Endothelial cell of umbilical vein (primary cell): ENCODE data around the gene IL13RA1. TPM values are rescaled to one million over a fixed set of nuclear protein-coding genes. Genes with fewer than 3 reads are reported as not detected.

Source experiments
- BruUV-seq: library from RNA; stranded (reverse); fragments of 400-500 nt; replicated peaks from 2 replicates; lab custom pipeline; 2021; lab: Mats Ljungman, UMichigan
- CTCF ChIA-PET: fragments of 300-600, 350-600 bp; sonication (Branson Sonifier 250); formaldehyde crosslinking; loops from one replicate; lab custom pipeline; 2021; ENCODE audit warnings: antibody characterized with exemption, inconsistent platforms; lab: Charles Lee
- POLR2A ChIA-PET: fragments of 300-600, 350-600 bp; sonication (Branson Sonifier 250); formaldehyde crosslinking; loops from one replicate; lab custom pipeline; 2021; ENCODE audit warnings: antibody characterized with exemption, inconsistent platforms; lab: Charles Lee
- DNase-seq: peaks from one replicate; pipeline ENCODE4 v3.0.0-alpha.2; 2011; ENCODE audit warnings: low read depth, low spot score
- FAIRE-seq: peaks from 2 replicates; lab custom pipeline; 2011; peaks lifted over from hg19 to GRCh38; lab: Jason Lieb, UNC
- H2AFZ ChIP-seq: 2 replicates; pipeline ENCODE4 v1.6.0; 2012; ENCODE audit warnings: low read depth, low read length, control low read depth, inconsistent platforms
- H3K27ac ChIP-seq: 2 replicates; pipeline ENCODE4 v1.5.1; 2011; ENCODE audit warnings: low read depth, mild to moderate bottlenecking, control low read depth, low read length, moderate library complexity; ENCODE audit not compliant: insufficient read depth
- H3K27me3 ChIP-seq, 2 experiments: 2 replicates each; pipeline versions ENCODE4 v1.6.0 to v1.6.1; 2011; ENCODE audit warnings: low read length in 2 of 2, mixed read lengths in 1 of 2; ENCODE audit not compliant: control insufficient read depth in 2 of 2, insufficient read depth in 2 of 2
- H3K36me3 ChIP-seq, 2 experiments: 2 replicates in 1 of 2; 3 replicates in 1 of 2; pipeline ENCODE4 v1.5.1; 2011; ENCODE audit warnings: low read length in 2 of 2, mild to moderate bottlenecking in 1 of 2, moderate library complexity in 1 of 2; ENCODE audit not compliant: control insufficient read depth in 2 of 2, insufficient read depth in 2 of 2; ENCODE audit errors: extremely low read depth in 1 of 2
- H3K4me1 ChIP-seq: 3 replicates; pipeline ENCODE4 v1.5.1; 2011; ENCODE audit warnings: mild to moderate bottlenecking, low read length; ENCODE audit not compliant: control insufficient read depth, insufficient read depth; ENCODE audit errors: extremely low read depth
- H3K4me2 ChIP-seq: 2 replicates; pipeline ENCODE4 v1.6.1; 2011; ENCODE audit warnings: low read length, control low read depth, mixed read lengths; ENCODE audit not compliant: insufficient read depth
- H3K4me3 ChIP-seq, 3 experiments: fragments of 200-600 bp in 1 of 3; sonication (generic), shearing (Covaris generic) in 1 of 3; replicated peaks in 1 of 3; 2 replicates each; pipeline ENCODE4 v1.5.1; 2011 to 2016; ENCODE audit warnings: control low read depth in 3 of 3, low read length in 3 of 3, mild to moderate bottlenecking in 2 of 3, inconsistent platforms in 1 of 3, low read depth in 1 of 3, moderate library complexity in 1 of 3; ENCODE audit not compliant: insufficient read depth in 1 of 3
- H3K79me2 ChIP-seq: 2 replicates; pipeline ENCODE4 v1.6.0; 2012; ENCODE audit warnings: low read length, inconsistent platforms; ENCODE audit not compliant: control insufficient read depth, insufficient read depth
- H3K9ac ChIP-seq: replicated peaks from 2 replicates; pipeline ENCODE3; 2011; ENCODE audit warnings: low read length, control low read depth; ENCODE audit not compliant: insufficient read depth; ENCODE audit errors: extremely low read depth
- H3K9me1 ChIP-seq: replicated peaks from 3 replicates; pipeline ENCODE4 v1.6.0; 2011; ENCODE audit warnings: mild to moderate bottlenecking, low read length; ENCODE audit not compliant: control insufficient read depth, insufficient read depth; ENCODE audit errors: extremely low read depth
- H3K9me3 ChIP-seq: replicated peaks from 2 replicates; pipeline ENCODE4 v1.5.1; 2012; ENCODE audit warnings: low read length, inconsistent platforms; ENCODE audit not compliant: control insufficient read depth, insufficient read depth
- H4K20me1 ChIP-seq: replicated peaks from 2 replicates; pipeline ENCODE3; 2011; ENCODE audit warnings: mild to moderate bottlenecking, low read length; ENCODE audit not compliant: control insufficient read depth, insufficient read depth; ENCODE audit errors: extremely low read depth
- EZH2 ChIP-seq: IDR thresholded peaks from 2 replicates; pipeline ENCODE4 v1.6.1; 2012; ENCODE audit warnings: borderline replicate concordance, low read depth, mild to moderate bottlenecking, moderate library complexity, low read length, inconsistent platforms; ENCODE audit not compliant: severe bottlenecking
- GATA2 ChIP-seq: IDR thresholded peaks from 2 replicates; pipeline ENCODE4 v1.7.0; 2011; ENCODE audit warnings: low read depth, mild to moderate bottlenecking, moderate library complexity, mixed read lengths, low read length; ENCODE audit not compliant: insufficient read length, insufficient read depth
- POLR2AphosphoS5 ChIP-seq: IDR thresholded peaks from 2 replicates; pipeline ENCODE4 v1.6.1; 2012; ENCODE audit warnings: low read depth, mild to moderate bottlenecking, control low read depth, low read length, moderate library complexity; ENCODE audit not compliant: insufficient read depth
- dilution Hi-C: fragments of 300-500 bp; cut with MboI; formaldehyde crosslinking; loops from one replicate; pipeline ENCODE4 v1.15.0; 2019; ENCODE audit warnings: low sequenced_read_pairs; ENCODE audit not compliant: extremely low pct_ligation_motif_present
- intact Hi-C: fragments of 100-400 bp; cut with micrococcal nuclease; formaldehyde crosslinking; loops from one replicate; pipeline ENCODE4 v1.10.0; 2022
- polyA plus RNA-seq, 4 experiments: library from polyadenylated mRNA; depleted of rRNA in 3 of 4; stranded (reverse) in 3 of 4; unstranded in 1 of 4; fragments of >200 nt; gene quantifications; 2 replicates each; pipeline versions ENCODE4 v1.2.1 to v1.2.3, GENCODE V29; 2011 to 2012; ENCODE audit warnings: missing spikeins in 1 of 4
- total RNA-seq: library from RNA; stranded (reverse); gene quantifications from 2 replicates; pipeline ENCODE4 v1.2.3, GENCODE V29; 2021

IL13RA1 gene
- total and polyA plus RNA-seq, 2 donors (not counting 3 experiments of a cell fraction or from before 2014, with no cell fraction given) = 40.7 to 61.9 TPM

DNA sequence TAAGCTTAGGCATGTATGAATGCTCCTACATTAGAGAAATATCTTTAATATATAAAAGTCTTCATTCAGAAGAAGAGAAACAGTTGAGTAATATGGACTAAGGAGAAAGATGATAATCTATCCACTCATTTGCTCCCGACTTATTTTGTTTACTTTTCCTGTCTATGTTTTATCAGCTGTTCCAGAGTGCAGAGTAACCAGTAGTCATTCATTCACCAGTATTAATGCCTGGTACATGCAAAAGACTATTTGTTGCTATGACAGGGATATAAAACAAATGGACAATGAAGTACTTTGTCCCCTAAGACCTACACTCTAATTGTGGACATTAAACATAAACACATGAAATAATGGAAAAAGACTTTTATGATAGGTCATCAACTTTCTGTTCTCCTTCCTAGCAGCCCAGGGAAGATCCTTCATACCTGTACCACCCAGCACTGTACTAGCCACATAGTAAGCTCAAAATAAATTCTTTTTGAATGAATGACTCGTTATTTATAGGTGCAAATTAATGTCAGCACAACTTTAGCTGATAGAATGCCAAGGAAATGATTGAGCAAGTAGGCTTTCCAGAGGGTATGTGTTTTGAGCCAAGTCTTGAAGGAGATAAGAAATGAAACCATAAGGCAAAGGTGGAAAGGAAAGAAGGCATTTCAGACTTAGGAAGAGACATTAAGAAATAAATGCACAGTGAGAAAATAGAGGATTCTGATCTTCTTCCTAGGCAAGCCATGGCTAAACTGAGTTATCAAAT lies 45.0 kb upstream of the IL13RA1 start:
- H3K79me2 ChIP-seq = no peaks in the 10 kb centered on the region
- BruUV-seq = no TSS peak
- H3K4me1 ChIP-seq = no peaks in the 10 kb centered on the region
- dilution Hi-C loops (no loop called here), intact Hi-C loops (no loop called here)
- FAIRE-seq = no peak
- ChIA-PET POLR2A (no interaction called here), CTCF (no interaction called here)
- H3K9ac ChIP-seq = no peak overlapping the region
- no peak overlapping the region for H3K27ac ChIP-seq
- H3K4me3 ChIP-seq = no peak overlapping the region
- H4K20me1 ChIP-seq = no peaks in the 10 kb centered on the region
- H3K4me2 ChIP-seq = no peak overlapping the region
- peak; percentile 57 for DNase-seq
- no peaks in the 10 kb centered on the region for H3K9me3 ChIP-seq
- no peaks in the 10 kb centered on the region for H3K9me1 ChIP-seq
- no peaks in the 10 kb centered on the region for H3K27me3 ChIP-seq
- H3K36me3 ChIP-seq = no peaks in the 10 kb centered on the region
- TF ChIP-seq GATA2 = no peak
- no peak overlapping the region for H2AFZ ChIP-seq

DNA sequence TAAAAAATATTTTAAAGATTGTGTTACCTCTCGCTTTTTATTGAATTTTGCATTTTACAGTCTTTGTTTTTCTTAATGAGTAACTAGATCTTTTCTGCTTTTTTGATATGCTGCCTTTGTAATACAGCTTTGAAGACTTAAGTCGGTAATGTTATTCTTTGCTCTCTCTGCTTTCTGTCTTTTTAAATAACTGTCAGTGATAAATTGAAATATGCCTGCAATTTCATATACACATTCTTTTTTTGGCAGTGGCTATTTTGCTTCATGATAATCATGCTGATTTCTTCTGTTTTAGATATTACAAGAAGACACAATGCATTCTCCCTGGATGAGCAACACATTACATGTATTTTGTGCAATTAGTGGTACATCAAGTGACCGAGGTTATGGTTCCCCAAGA lies 42.0 kb upstream of the IL13RA1 start:
- H3K4me1 ChIP-seq = no peaks in the 10 kb centered on the region
- TF ChIP-seq EZH2 (no peak), POLR2AphosphoS5 (no peak)
- H3K4me2 ChIP-seq = no peak overlapping the region
- H3K4me3 ChIP-seq = no peak overlapping the region
- no peaks in the 10 kb centered on the region for H3K9me1 ChIP-seq
- FAIRE-seq (peak; percentile 15), DNase-seq (no peak)
- CTCF ChIA-PET = interaction anchor here (1.4 kb wide), 1 partner anchor 110 kb away, joined by 4 read pairs; no protein-coding TSS in a partner anchor
- dilution Hi-C loops = no loop called here
- no peaks in the 10 kb centered on the region for H3K79me2 ChIP-seq
- H4K20me1 ChIP-seq = no peaks in the 10 kb centered on the region
- no peak overlapping the region for H3K9ac ChIP-seq
- POLR2A ChIA-PET = no interaction called here
- no peaks in the 10 kb centered on the region for H3K36me3 ChIP-seq
- H2AFZ ChIP-seq = no peak overlapping the region
- H3K27me3 ChIP-seq = no peaks in the 10 kb centered on the region
- intact Hi-C loops = no loop called here
- no peak overlapping the region for H3K27ac ChIP-seq
- BruUV-seq = no TSS peak
- H3K9me3 ChIP-seq = no peaks in the 10 kb centered on the region
